SU-DHL-6 (cell line): ENCODE measurements around the gene EML4.

Experiments
- H2AFZ ChIP-seq: fragments of 200-600 bp; sonication (generic); 2 replicates; pipeline ENCODE4 v1.6.1; 2014; ENCODE audit warnings: low read depth, mild to moderate bottlenecking, moderate library complexity, mixed read lengths, antibody characterized with exemption, low read length; ENCODE audit not compliant: severe bottlenecking
- H3F3A ChIP-seq: fragments of 200-600 bp; shearing (Covaris generic); 2 replicates; pipeline ENCODE4 v1.6.0; 2016; ENCODE audit warnings: antibody characterized with exemption, mild to moderate bottlenecking; ENCODE audit not compliant: insufficient read depth
- H3K27ac ChIP-seq: fragments of 200-600 bp; sonication (generic); 2 replicates; pipeline ENCODE4 v1.5.1; 2016; ENCODE audit warnings: low read depth, mild to moderate bottlenecking, low read length, moderate library complexity, mixed read lengths
- H3K27me3 ChIP-seq: fragments of 200-600 bp; sonication (generic), shearing (Covaris generic); 2 replicates; pipeline ENCODE4 v1.6.0; 2014; ENCODE audit warnings: mild to moderate bottlenecking, low read length
- H3K36me3 ChIP-seq: fragments of 200-600 bp; sonication (generic); 2 replicates; pipeline ENCODE4 v1.6.1; 2014; ENCODE audit warnings: mild to moderate bottlenecking, low read length, mixed read lengths
- H3K4me2 ChIP-seq: fragments of 300-600, 200-600 bp; shearing (Covaris generic), sonication (generic); 2 replicates; pipeline ENCODE4 v1.6.0; 2014; ENCODE audit warnings: low read length, low read depth, mild to moderate bottlenecking; ENCODE audit not compliant: poor library complexity, severe bottlenecking
- H3K4me3 ChIP-seq: fragments of 200-600 bp; sonication (generic); 2 replicates; pipeline ENCODE4 v1.5.1; 2014; ENCODE audit warnings: antibody characterized with exemption, low read length, mild to moderate bottlenecking, mixed read lengths; ENCODE audit not compliant: insufficient read depth, poor library complexity, severe bottlenecking
- H3K79me2 ChIP-seq: fragments of 200-600 bp; sonication (generic); 2 replicates; pipeline ENCODE4 v1.6.1; 2014; ENCODE audit warnings: mild to moderate bottlenecking, low read length, moderate library complexity; ENCODE audit not compliant: insufficient read depth
- H3K9ac ChIP-seq: fragments of 200-600 bp; sonication (generic); 2 replicates; pipeline ENCODE4 v1.7.0; 2014; ENCODE audit warnings: mild to moderate bottlenecking, low read length
- H3K9me2 ChIP-seq: fragments of 200-600 bp; sonication (generic); replicated peaks from 2 replicates; pipeline ENCODE4 v1.6.1; 2014; ENCODE audit warnings: low read length; ENCODE audit not compliant: insufficient read depth
- H3K9me3 ChIP-seq: fragments of 200-600 bp; sonication (generic); 2 replicates; pipeline ENCODE4 v1.6.1; 2014; ENCODE audit warnings: low read length, mixed read lengths; ENCODE audit not compliant: insufficient read depth
- H4K20me1 ChIP-seq: fragments of 200-600 bp; sonication (generic); 2 replicates; pipeline ENCODE4 v1.6.1; 2014; ENCODE audit warnings: low read depth, mild to moderate bottlenecking, antibody characterized with exemption, low read length, moderate library complexity, mixed read lengths
- EZH2phosphoT487 ChIP-seq: fragments of 200-600 bp; sonication (generic), shearing (Covaris generic); conservative IDR thresholded peaks from 2 replicates; pipeline ENCODE4 v1.6.1; 2018; ENCODE audit warnings: mild to moderate bottlenecking, antibody characterized with exemption, low read length, moderate library complexity, mixed read lengths
- TF ChIP-seq, protein P1 (sequence below): fragments of 200-600 bp; sonication (generic); IDR thresholded peaks from one replicate; pipeline ENCODE4 v1.5.1; 2017; ENCODE audit warnings: antibody characterized with exemption, mild to moderate bottlenecking, low read length, moderate library complexity; ENCODE audit not compliant: insufficient read depth, poor library complexity, severe bottlenecking

Gene EML4

DNA sequence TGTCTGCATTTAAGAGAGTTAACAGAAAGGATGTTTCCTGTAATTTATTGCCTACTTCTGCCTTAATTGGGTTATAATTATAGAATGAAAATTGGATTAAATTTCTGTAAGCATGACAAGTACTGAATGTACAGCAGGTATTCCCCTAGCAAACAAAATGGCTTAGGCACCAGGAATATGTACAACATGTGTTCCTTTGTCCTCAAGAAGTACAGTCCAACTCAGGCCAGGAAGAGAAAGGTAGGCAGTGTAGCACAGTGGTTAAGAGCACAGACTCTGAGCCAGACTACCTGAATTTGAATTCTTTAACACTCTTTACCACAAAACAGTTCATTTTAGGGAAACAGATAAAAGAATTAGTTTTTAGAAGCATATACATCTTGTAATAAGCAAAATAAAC is 148.8 kb downstream of the EML4 start:
- Histone ChIP-seq H2AFZ (no peak overlapping the region), H3K79me2 (no peaks in the 10 kb centered on the region), H3K27ac (no peak overlapping the region), H3K36me3 (no peaks in the 10 kb centered on the region; the same call in 1 of the 2 replicates), H3K4me3 (no peak overlapping the region), H3K4me2 (no peak overlapping the region), H3K9me3 (no peaks in the 10 kb centered on the region), H4K20me1 (no peaks in the 10 kb centered on the region), H3K27me3 (no peaks in the 10 kb centered on the region), H3K9ac (no peak overlapping the region), H3K9me2 (no peaks in the 10 kb centered on the region), H3F3A (no peaks in the 10 kb centered on the region)
- TF ChIP-seq EZH2phosphoT487, result no peak
- TF ChIP-seq, protein P1, sequence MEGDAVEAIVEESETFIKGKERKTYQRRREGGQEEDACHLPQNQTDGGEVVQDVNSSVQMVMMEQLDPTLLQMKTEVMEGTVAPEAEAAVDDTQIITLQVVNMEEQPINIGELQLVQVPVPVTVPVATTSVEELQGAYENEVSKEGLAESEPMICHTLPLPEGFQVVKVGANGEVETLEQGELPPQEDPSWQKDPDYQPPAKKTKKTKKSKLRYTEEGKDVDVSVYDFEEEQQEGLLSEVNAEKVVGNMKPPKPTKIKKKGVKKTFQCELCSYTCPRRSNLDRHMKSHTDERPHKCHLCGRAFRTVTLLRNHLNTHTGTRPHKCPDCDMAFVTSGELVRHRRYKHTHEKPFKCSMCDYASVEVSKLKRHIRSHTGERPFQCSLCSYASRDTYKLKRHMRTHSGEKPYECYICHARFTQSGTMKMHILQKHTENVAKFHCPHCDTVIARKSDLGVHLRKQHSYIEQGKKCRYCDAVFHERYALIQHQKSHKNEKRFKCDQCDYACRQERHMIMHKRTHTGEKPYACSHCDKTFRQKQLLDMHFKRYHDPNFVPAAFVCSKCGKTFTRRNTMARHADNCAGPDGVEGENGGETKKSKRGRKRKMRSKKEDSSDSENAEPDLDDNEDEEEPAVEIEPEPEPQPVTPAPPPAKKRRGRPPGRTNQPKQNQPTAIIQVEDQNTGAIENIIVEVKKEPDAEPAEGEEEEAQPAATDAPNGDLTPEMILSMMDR, result no peak

DNA sequence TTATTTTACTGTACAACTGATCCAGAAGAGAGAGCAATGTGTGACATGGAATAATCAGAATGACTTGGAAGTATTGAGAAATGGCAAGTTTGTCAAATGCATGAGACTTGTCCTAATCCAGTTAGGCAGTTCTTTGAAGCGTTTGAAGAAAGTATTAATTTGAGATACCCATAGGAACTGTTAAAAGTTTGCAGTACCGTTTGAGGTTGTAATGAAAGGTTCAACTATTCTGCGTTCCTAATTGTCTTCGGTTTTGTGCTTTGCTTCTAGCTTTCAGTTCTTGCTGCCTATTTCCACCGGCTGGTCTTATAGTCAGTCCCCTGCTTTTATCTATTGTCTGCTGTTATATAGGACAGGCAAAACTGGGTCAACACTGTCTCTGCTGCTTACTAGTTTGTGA is 150.1 kb downstream of the EML4 start:
- Histone ChIP-seq H3K4me2 (no peak overlapping the region), H3F3A (no peaks in the 10 kb centered on the region), H3K79me2 (no peaks in the 10 kb centered on the region), H3K27me3 (no peaks in the 10 kb centered on the region), H3K9me2 (no peaks in the 10 kb centered on the region), H3K4me3 (no peak overlapping the region), H3K9me3 (no peaks in the 10 kb centered on the region), H3K27ac (no peak overlapping the region), H3K9ac (no peak overlapping the region), H4K20me1 (no peaks in the 10 kb centered on the region), H2AFZ (no peak overlapping the region), H3K36me3 (no peaks in the 10 kb centered on the region; the same call in 1 of the 2 replicates)
- TF ChIP-seq EZH2phosphoT487, result no peak
- TF ChIP-seq, protein P1, result no peak

DNA sequence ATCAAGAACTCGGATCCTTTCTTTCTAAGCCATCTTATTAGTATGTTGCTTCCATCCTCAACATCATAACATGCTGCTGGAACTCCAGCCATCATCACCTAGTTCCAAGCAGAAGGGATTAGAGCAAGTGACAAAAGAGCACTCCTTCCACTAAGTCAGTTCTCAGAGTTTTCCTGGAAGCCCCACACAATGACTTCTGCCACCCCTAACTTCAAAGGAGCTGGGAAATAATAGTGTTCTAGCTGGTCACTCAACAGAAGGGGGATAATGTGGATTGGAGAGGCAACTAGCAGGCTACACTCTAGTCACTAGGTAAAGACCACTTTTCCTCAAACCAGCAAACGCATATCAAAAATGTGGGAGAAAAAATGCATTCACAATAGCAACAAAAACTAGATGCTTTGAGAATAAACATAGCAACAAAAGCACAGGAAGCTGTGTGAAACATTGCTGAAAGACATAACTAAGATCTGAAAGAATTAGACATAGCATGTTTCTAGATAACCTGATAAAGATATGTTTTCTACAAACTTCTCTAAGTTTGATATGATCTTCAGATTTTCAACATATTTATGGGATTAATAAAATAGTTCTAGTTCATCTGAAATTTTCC is 152.4 kb downstream of the EML4 start:
- no peak overlapping the region for H2AFZ ChIP-seq
- H3K9me2 ChIP-seq, result no peaks in the 10 kb centered on the region
- TF ChIP-seq, protein P1, result no peak
- no peak for TF ChIP-seq EZH2phosphoT487
- H3K4me3 ChIP-seq, result no peak overlapping the region
- H3K9me3 ChIP-seq, result no peaks in the 10 kb centered on the region
- H4K20me1 ChIP-seq, result no peaks in the 10 kb centered on the region
- H3F3A ChIP-seq, result 0 out of 2 replicates have a peak, but pooled peaks cover 3% of the 10 kb centered on the region
- H3K27me3 ChIP-seq, result no peaks in the 10 kb centered on the region
- H3K27ac ChIP-seq, result no peak overlapping the region
- H3K9ac ChIP-seq, result no peak overlapping the region
- peaks cover 2% of the 10 kb centered on the region; the same call in 1 of the 2 replicates for H3K36me3 ChIP-seq
- H3K79me2 ChIP-seq, result no peaks in the 10 kb centered on the region
- H3K4me2 ChIP-seq, result no peak overlapping the region
